Fibroblast of skin of right quadriceps (primary cell): ENCODE results near the gene PIGT.

Experiments used
- DNase-seq: peaks from one replicate; pipeline ENCODE4 v3.0.0-alpha.2; 2013

Gene PIGT

DNA sequence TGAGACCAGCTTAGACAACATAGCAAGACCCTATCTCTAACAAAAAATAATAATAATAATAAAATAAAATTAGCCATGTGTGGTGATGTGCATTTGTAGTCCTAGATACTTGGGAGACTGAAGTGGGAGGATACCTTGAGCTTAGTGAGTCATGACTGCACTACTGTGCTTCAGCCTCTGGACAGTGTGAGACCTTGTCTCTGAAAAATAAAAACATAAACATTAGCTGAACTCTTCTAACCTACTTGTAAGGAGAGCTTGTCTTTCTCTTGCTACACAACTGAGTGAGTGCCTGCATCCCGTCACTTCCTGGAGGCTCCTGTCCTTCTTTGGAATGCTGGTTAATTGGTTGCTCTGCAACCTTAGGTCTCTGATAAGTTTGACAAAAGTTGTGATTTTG, 13.0 kb upstream of the PIGT start:
- no peak for DNase-seq

DNA sequence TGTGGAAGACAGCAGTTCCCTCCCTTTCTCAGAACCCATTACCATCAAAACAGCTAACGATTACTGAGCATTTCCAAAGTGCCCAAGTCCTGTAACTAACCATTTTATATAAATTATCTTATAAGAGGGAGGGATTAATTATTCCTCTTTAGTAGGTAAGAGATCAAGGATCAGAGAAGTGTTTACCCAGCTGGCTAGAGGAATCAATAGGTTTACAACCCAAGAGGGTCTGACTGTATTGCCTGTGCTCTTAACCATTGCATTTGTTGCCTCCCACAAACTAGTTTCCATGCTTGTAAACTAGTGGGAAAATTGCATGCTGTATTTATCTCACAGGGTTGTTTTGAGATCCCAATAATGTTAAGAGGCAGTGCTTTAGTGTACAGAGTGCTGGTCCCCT, 11.5 kb upstream of the PIGT start:
- no peak for DNase-seq

DNA sequence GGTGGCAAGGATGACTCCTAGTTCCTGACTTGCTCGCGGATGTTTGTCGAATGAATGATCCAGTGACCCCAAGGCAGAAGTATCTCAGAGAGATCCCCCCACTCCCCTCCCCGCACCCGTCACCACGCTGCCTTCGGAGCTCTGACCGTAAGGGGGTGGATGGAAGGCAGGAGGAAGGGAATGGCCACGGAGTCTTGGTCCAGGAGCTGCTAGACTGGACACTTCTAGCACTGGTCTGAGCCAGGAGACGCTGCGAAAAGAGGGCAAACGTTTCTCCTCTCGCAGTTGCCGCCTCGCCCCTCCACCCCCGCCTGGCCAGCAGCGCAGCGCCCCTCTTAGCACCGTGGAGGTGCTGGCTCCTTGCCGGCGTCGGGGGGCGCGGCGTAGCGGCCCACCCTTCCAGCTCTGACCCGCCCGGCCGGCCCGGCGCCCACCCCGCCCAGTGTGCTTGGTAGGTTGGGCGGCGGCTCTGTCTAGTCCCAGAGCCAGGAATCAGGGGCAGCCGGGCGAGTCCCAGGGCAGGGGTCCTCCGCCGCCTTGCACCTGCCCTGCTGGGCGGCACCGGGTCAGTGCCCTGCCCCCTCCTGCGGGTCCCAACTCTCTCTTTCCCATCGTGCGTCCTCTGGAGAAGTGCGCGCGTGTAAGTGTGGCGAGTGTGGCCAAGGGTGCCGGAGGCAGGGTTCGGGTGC, 10.2 kb upstream of the PIGT start:
- peak; percentile 7 for DNase-seq

- peak; percentile 32 for DNase-seq
These were observed 9.5 kb upstream of the PIGT start for GRCh38 chr20:45406260-45407066.

- DNase-seq, result peak; percentile 17
These were observed 8.7 kb upstream of the PIGT start for GRCh38 chr20:45407067-45407745.

- DNase-seq, result no peak
These were observed 7.9 kb upstream of the PIGT start, which contains the start of gene DBNDD2 for GRCh38 chr20:45407783-45408645. Gene DBNDD2, plus strand, starts transcription at chr20:45408289. Its CDS starts 179 bp downstream, at chr20:45408468.

DNA sequence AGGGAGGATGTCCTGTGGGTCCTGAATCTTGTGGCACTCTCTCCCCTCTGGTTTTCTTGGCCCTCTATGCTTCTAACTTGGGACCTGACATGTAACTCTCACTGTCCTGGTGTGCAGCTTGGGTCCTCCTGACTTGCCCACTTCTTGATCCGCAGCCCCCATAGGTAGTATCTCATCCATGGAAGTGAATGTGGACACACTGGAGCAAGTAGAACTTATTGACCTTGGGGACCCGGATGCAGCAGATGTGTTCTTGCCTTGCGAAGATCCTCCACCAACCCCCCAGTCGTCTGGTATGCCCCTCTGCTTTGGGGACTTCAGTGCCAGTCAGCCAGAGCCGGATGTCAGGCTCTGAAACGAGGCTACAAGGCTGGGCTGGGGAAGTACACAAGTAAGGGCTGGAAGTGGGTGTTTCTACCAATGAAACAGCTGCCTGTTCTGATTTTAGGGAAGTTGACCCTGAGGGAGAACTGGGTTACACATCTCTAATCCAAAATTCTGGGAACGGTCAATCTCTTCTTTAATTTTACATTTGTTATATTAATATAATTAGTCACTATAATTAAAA, 7.2 kb upstream of the PIGT start:
- no peak for DNase-seq

DNA sequence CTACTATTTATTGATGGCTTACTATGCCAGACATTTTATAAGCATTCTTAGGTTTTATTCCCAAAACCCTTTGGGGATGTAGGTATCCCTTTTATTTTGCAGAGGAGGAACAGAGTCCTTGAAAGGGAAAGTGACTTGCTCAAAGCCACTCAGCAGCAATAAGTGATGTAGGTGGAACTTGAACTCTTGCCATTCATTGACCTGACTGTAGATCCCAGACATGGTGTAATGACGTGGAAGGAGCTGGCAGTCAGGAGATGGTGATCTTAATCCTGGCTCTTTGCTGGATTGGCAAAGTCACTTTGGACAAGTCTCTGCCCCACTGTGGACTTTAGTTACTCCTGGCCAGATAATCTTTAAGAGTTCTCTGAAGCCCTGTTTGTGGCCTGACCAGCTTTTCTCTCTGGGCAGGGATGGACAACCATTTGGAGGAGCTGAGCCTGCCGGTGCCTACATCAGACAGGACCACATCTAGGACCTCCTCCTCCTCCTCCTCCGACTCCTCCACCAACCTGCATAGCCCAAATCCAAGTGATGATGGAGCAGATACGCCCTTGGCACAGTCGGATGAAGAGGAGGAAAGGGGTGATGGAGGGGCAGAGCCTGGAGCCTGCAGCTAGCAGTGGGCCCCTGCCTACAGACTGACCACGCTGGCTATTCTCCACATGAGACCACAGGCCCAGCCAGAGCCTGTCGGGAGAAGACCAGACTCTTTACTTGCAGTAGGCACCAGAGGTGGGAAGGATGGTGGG, 6.2 kb upstream of the PIGT start:
- no peak for DNase-seq

- DNase-seq, result no peak
These were observed 5.1 kb upstream of the PIGT start for GRCh38 chr20:45410887-45411286.

- no peak for DNase-seq
These were observed 3.3 kb upstream of the PIGT start for GRCh38 chr20:45412653-45413052.

GRCh38 chr20:45413479-45413878, 2.5 kb upstream of the PIGT start:
- no peak for DNase-seq

- no peak for DNase-seq
These were observed 976 bp downstream of the PIGT start for GRCh38 chr20:45416917-45417316.

DNA sequence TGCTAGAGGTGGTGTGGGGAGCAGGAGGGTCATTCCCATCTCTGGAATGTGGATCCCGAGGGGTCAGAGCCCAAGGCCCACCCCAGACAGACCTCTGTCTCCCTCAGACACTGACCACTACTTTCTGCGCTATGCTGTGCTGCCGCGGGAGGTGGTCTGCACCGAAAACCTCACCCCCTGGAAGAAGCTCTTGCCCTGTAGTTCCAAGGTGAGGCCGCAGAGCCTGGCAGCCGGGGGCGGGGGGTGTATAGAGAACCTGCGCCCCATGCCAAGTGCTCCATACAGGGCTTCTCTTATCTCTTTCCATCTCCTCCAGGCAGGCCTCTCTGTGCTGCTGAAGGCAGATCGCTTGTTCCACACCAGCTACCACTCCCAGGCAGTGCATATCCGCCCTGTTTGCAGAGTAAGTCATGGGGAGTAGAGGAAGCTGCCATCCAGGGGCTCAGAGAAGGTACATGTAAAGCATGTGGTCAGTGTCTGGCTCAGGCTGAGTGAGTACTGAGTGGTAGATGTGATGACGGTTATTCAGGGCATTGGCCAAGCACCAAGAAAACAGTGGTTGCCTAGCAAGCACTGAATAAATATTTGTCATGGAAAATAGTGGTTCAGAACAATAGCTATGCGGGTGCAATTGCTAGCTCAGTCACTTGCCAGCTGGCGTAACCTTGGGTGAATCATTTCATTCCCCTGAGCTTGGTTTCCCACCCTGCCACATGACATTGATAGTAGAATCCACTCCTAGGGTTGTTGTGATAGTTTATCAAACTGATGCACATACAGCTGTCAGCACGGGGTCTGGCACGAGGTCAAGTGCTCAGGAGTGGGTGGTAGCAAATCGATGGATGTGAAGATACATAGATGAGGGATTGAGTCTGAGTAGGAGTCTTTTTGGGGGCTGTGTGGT, 3.5 kb downstream of the PIGT start:
- peak; percentile 79 for DNase-seq

DNA sequence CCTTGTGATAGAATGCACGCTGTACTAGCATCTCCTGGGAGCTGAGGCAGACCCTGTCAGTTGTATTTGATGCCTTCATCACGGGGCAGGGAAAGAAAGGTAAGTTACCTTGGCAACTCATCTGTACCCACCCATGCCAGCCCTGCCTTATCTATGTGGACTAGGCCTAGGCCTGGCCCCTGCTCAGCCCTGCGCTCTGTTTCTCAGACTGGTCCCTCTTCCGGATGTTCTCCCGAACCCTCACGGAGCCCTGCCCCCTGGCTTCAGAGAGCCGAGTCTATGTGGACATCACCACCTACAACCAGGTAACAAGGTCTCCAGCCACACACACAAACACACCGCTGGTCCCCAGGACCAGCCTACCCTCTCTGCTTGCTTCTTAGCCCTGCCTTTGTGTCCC, 4.2 kb downstream of the PIGT start:
- DNase-seq, result no peak

GRCh38 chr20:45423700-45424099, 7.8 kb downstream of the PIGT start:
- DNase-seq, result no peak

DNA sequence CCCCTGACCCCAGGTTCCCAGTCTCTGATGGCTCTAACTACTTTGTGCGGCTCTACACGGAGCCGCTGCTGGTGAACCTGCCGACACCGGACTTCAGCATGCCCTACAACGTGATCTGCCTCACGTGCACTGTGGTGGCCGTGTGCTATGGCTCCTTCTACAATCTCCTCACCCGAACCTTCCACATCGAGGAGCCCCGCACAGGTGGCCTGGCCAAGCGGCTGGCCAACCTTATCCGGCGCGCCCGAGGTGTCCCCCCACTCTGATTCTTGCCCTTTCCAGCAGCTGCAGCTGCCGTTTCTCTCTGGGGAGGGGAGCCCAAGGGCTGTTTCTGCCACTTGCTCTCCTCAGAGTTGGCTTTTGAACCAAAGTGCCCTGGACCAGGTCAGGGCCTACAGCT, 9.6 kb downstream of the PIGT start:
- DNase-seq, result no peak

GRCh38 chr20:45426320-45427016, 10.5 kb downstream of the PIGT start:
- no peak for DNase-seq

GRCh38 chr20:45427236-45428149, 11.6 kb downstream of the PIGT start:
- DNase-seq, result no peak

- no peak for DNase-seq
These were observed 13.7 kb downstream of the PIGT start for GRCh38 chr20:45429618-45430017.
